CD4-positive, alpha-beta T cell treated with Interleukin-12 subunit alpha and Interleukin-12 subunit beta, for 1 hour (primary cell): ENCODE results near the gene ZP3.
"Not testable (repeated sequence)": the region's sequence is repeated elsewhere in the genome, so short reads cannot be mapped to it uniquely, and the experiment has no call there.

ENCODE experiments used
- DNase-seq: peaks from one replicate; pipeline ENCODE4 v3.0.0-alpha.2; 2020

Gene ZP3

DNA sequence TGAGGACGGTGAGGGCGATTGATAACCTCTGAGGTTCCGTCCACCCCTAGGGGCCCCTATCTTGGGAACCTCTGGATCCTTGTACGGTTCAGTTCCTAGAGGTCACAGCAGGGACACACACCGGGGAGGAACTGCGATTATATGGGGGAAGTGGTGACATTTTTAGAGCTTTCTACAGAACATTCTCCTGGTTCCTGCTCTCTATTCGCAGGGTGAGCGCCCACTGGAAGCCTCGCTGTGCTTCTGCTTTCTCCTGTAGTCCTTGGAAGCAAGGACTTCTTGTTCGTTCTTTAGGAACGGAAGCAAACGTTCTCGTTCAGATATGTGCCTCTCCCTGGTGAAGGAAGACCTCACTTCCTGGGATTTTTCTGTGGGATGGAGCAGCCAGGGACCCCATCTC, 63.2 kb downstream of the ZP3 start:
- not testable (repeated sequence) for DNase-seq
